Smooth muscle cell (in vitro differentiated cells): ENCODE results near the gene C2CD2L. TPM values are rescaled to one million over a fixed set of nuclear protein-coding genes. Genes with fewer than 3 reads are reported as not detected.

Source experiments
- DNase-seq: peaks from one replicate; lab custom pipeline; 2025; ENCODE audit not compliant: unreplicated experiment; lab: John Stamatoyannopoulos, UW
- H2AFZ ChIP-seq: fragments of 200-600 bp; sonication (generic); 2 replicates; pipeline ENCODE4 v1.6.0; 2016; ENCODE audit warnings: antibody characterized with exemption, low read depth, mild to moderate bottlenecking
- H3F3A ChIP-seq: fragments of 200-600 bp; sonication (generic); 2 replicates; pipeline ENCODE4 v1.6.0; 2017; ENCODE audit warnings: antibody characterized with exemption, low read depth
- H3K27ac ChIP-seq: fragments of 200-600 bp; sonication (generic); 2 replicates; pipeline ENCODE4 v1.5.1; 2016; ENCODE audit warnings: low read depth, mild to moderate bottlenecking
- H3K27me3 ChIP-seq: fragments of 200-600 bp; sonication (generic); 2 replicates; pipeline ENCODE4 v1.6.1; 2016; ENCODE audit warnings: low read depth, mild to moderate bottlenecking
- H3K36me3 ChIP-seq: fragments of 200-600 bp; sonication (generic); 2 replicates; pipeline ENCODE4 v1.5.1; 2016; ENCODE audit warnings: low read depth
- H3K4me1 ChIP-seq: fragments of 200-600 bp; sonication (generic); 2 replicates; pipeline ENCODE4 v1.5.1; 2016; ENCODE audit warnings: low read depth
- H3K4me2 ChIP-seq: fragments of 200-600 bp; sonication (generic); 2 replicates; pipeline ENCODE4 v1.6.0; 2016; ENCODE audit warnings: mild to moderate bottlenecking
- H3K4me3 ChIP-seq: fragments of 200-600 bp; sonication (generic); 2 replicates; pipeline ENCODE4 v1.5.1; 2016; ENCODE audit warnings: mild to moderate bottlenecking
- H3K79me2 ChIP-seq: fragments of 200-600 bp; sonication (generic); 2 replicates; pipeline ENCODE4 v1.6.0; 2016; ENCODE audit warnings: low read depth, mild to moderate bottlenecking
- H3K9ac ChIP-seq: fragments of 200-600 bp; sonication (generic); 2 replicates; pipeline ENCODE4 v1.6.0; 2016; ENCODE audit warnings: low read depth
- H3K9me3 ChIP-seq: fragments of 200-600 bp; sonication (generic); replicated peaks from 2 replicates; pipeline ENCODE4 v1.5.1; 2016; ENCODE audit warnings: low read depth
- H4K20me1 ChIP-seq: fragments of 200-600 bp; sonication (generic); 2 replicates; pipeline ENCODE4 v1.6.0; 2016; ENCODE audit warnings: low read depth
- CTCF ChIP-seq: fragments of 200-600 bp; sonication (generic); IDR thresholded peaks from 2 replicates; pipeline ENCODE4 v1.5.1; 2017; ENCODE audit warnings: borderline replicate concordance, mild to moderate bottlenecking, antibody characterized with exemption; ENCODE audit not compliant: insufficient read depth, poor library complexity, severe bottlenecking
- WGBS: methylation state at CpG from one replicate; pipeline ENCODE4 v1.1.7; 2016; ENCODE audit warnings: low lambda C conversion rate; 5-methylcytosine and 5-hydroxymethylcytosine counted together
- polyA plus RNA-seq: library from polyadenylated mRNA; unstranded; fragments of >200 nt; fragmentation: Nextera tagmentation; extraction: Ambion mirVana; gene quantifications from 2 replicates; pipeline ENCODE4 v1.2.1, GENCODE V29; 2016
- total RNA-seq: library from RNA; depleted of rRNA; stranded (reverse); fragments of >200 nt; gene quantifications from 2 replicates; pipeline ENCODE4 v1.2.3, GENCODE V29; 2014

The C2CD2L gene
- total and polyA plus RNA-seq, 2 experiments from 2014 or later, result 4.8 to 7.2 TPM

- no peaks in the 10 kb centered on the region for H3K9me3 ChIP-seq
- no peaks in the 10 kb centered on the region for H3K36me3 ChIP-seq
- H3K9ac ChIP-seq, result no peak overlapping the region
- H3K79me2 ChIP-seq, result peaks cover 21% of the 10 kb centered on the region
- TF ChIP-seq CTCF, result peak; percentile 38
- H3K4me2 ChIP-seq, result no peak overlapping the region
- no peak for DNase-seq
- H4K20me1 ChIP-seq, result no peaks in the 10 kb centered on the region
- WGBS, result 52% methylated on average over 4 of the region's 4 CpGs
- no peak overlapping the region for H2AFZ ChIP-seq
- H3K27ac ChIP-seq, result no peak overlapping the region
- H3K4me3 ChIP-seq, result no peak overlapping the region
- no peaks in the 10 kb centered on the region for H3K27me3 ChIP-seq
- H3K4me1 ChIP-seq, result no peaks in the 10 kb centered on the region
- H3F3A ChIP-seq, result no peaks in the 10 kb centered on the region
These were observed 41.8 kb upstream of the C2CD2L start for GRCh38 chr11:119065369-119065768.

- Histone ChIP-seq H3K4me3 (peak within 1 kb of the TSS; percentile 72), H3K4me1 (no peaks in the 10 kb centered on the region), H3K9me3 (no peaks in the 10 kb centered on the region), H3K27ac (peak within 1 kb of the TSS; percentile 68), H3K9ac (peak within 1 kb of the TSS; percentile 88), H4K20me1 (no peaks in the 10 kb centered on the region), H3K27me3 (no peaks in the 10 kb centered on the region), H2AFZ (peak within 1 kb of the TSS; percentile 100), H3F3A (no peaks in the 10 kb centered on the region), H3K4me2 (peak within 1 kb of the TSS; percentile 85), H3K36me3 (no peaks in the 10 kb centered on the region), H3K79me2 (peaks cover 18% of the 10 kb centered on the region)
- peak; percentile 87 for DNase-seq
- 1% methylated on average over 49 of the region's 49 CpGs for WGBS
- TF ChIP-seq CTCF, result no peak
These were observed 39.5 kb upstream of the C2CD2L start, which contains the start of gene VPS11 for GRCh38 chr11:119067371-119068222. Gene VPS11 (plus strand): TSS chr11:119067818. CDS start chr11:119067824, 6 bp downstream.

GRCh38 chr11:119077839-119078238 is 29.3 kb upstream of the C2CD2L start:
- Histone ChIP-seq H2AFZ (no peak overlapping the region), H3F3A (no peaks in the 10 kb centered on the region), H3K4me1 (no peaks in the 10 kb centered on the region), H3K4me2 (no peak overlapping the region), H4K20me1 (no peaks in the 10 kb centered on the region), H3K27ac (no peak overlapping the region), H3K36me3 (peaks cover 5% of the 10 kb centered on the region), H3K79me2 (no peaks in the 10 kb centered on the region), H3K27me3 (no peaks in the 10 kb centered on the region), H3K9ac (no peak overlapping the region), H3K4me3 (no peak overlapping the region), H3K9me3 (no peaks in the 10 kb centered on the region)
- DNase-seq, result no peak
- TF ChIP-seq CTCF, result no peak
- WGBS, result 98% methylated on average over 11 of the region's 11 CpGs
